Smooth muscle cell of the brain vasculature (primary cell): ENCODE measurements around the gene ZNF740.
"Not testable (repeated sequence)": the region's sequence is repeated elsewhere in the genome, so short reads cannot be mapped to it uniquely, and the experiment has no call there.

Experiments used
- DNase-seq: peaks from one replicate; pipeline ENCODE4 v3.0.0-alpha.2; 2012; ENCODE audit warnings: low read depth, low spot score

ZNF740 gene

GRCh38 chr12:53173085-53173715 lies 7.3 kb upstream of the ZNF740 start:
- DNase-seq, result no peak

- no peak for DNase-seq
Observed at GRCh38 chr12:53174881-53175491, 5.5 kb upstream of the ZNF740 start.

- no peak for DNase-seq
Observed at GRCh38 chr12:53176750-53177149, 3.8 kb upstream of the ZNF740 start.

GRCh38 chr12:53177447-53177846 lies 3.1 kb upstream of the ZNF740 start:
- not testable (repeated sequence) for DNase-seq

GRCh38 chr12:53178803-53179202 lies 1.7 kb upstream of the ZNF740 start:
- not testable (repeated sequence) for DNase-seq

- no peak for DNase-seq
Observed at GRCh38 chr12:53179687-53180219, 769 bp upstream of the ZNF740 start.

- no peak for DNase-seq
Observed at GRCh38 chr12:53180931-53181645, 566 bp downstream of the ZNF740 start.

- no peak for DNase-seq
Observed at GRCh38 chr12:53181935-53182334, 1.4 kb downstream of the ZNF740 start.

- DNase-seq, result no peak
Observed at GRCh38 chr12:53182903-53183302, 2.4 kb downstream of the ZNF740 start.

GRCh38 chr12:53184828-53185227 lies 4.3 kb downstream of the ZNF740 start:
- no peak for DNase-seq

GRCh38 chr12:53185582-53186153 lies 5.1 kb downstream of the ZNF740 start:
- DNase-seq, result no peak

- no peak for DNase-seq
Observed at GRCh38 chr12:53186745-53187144, 6.2 kb downstream of the ZNF740 start.

GRCh38 chr12:53187145-53187899 lies 6.8 kb downstream of the ZNF740 start:
- no peak for DNase-seq

- DNase-seq, result no peak
Observed at GRCh38 chr12:53190108-53190729, 9.7 kb downstream of the ZNF740 start.

GRCh38 chr12:53191096-53191884 lies 10.8 kb downstream of the ZNF740 start:
- no peak for DNase-seq

- DNase-seq, result no peak
Observed at GRCh38 chr12:53191885-53192530, 11.5 kb downstream of the ZNF740 start.

- DNase-seq, result no peak
Observed at GRCh38 chr12:53192531-53193021, 12.1 kb downstream of the ZNF740 start.

- DNase-seq, result no peak
Observed at GRCh38 chr12:53193040-53193439, 12.5 kb downstream of the ZNF740 start.

- no peak for DNase-seq
Observed at GRCh38 chr12:53193985-53194716, 13.6 kb downstream of the ZNF740 start.
